Adrenal gland (tissue), 12 donors: ENCODE measurements around the gene DHX30. TPM values are rescaled to one million over a fixed set of nuclear protein-coding genes. Genes with fewer than 3 reads are reported as not detected.

Experiments
- DNase-seq, 7 donors: peaks; one replicate each; pipeline ENCODE4 v3.0.0-alpha.2; 2019 to 2020
- H3K27ac ChIP-seq, 5 donors: fragments of 200-600 bp; sonication (generic) in 4 of 5; 1 replicate in 3 of 5; 2 replicates in 2 of 5; pipeline versions ENCODE4 v1.5.1 to v1.8.0; 2016 to 2020; ENCODE audit warnings: mild to moderate bottlenecking in 1 of 5
- H3K27me3 ChIP-seq: fragments of 200-600 bp; 2 replicates; pipeline ENCODE4 v1.8.0; 2021
- H3K36me3 ChIP-seq, 2 donors: fragments of 200-600 bp; replicated peaks in 1 of 2; 1 replicate in 1 of 2; 2 replicates in 1 of 2; pipeline versions ENCODE4 v1.5.1 to v1.8.0; 2018 to 2022
- H3K4me1 ChIP-seq, 2 donors: fragments of 200-600 bp; replicated peaks in 1 of 2; 1 replicate in 1 of 2; 2 replicates in 1 of 2; pipeline versions ENCODE4 v1.5.1 to v1.8.0; 2018 to 2021
- H3K4me3 ChIP-seq, 4 donors: fragments of 200-600 bp; sonication (generic) in 3 of 4; one replicate each; pipeline ENCODE4 v1.5.1; 2016 to 2018
- H3K9me3 ChIP-seq, 3 donors: fragments of 200-600 bp; sonication (generic) in 1 of 3; replicated peaks in 1 of 3; 1 replicate in 2 of 3; 2 replicates in 1 of 3; pipeline versions ENCODE4 v1.5.1 to v1.8.0; 2016 to 2021
- CTCF ChIP-seq, 6 experiments: fragments of 450-650 bp in 4 of 6; fragments of 200-600 bp in 2 of 6; sonication (generic) in 1 of 6; IDR thresholded peaks; 1 replicate in 5 of 6; 2 replicates in 1 of 6; pipeline versions ENCODE4 v1.5.1 to v1.8.0; 2016 to 2021; ENCODE audit warnings: antibody characterized with exemption in 6 of 6, mild to moderate bottlenecking in 2 of 6, moderate library complexity in 1 of 6
- POLR2A ChIP-seq, 2 donors: fragments of 450-650 bp; IDR thresholded peaks; one replicate each; pipeline ENCODE4 v1.6.1; 2017; ENCODE audit warnings: antibody characterized with exemption in 2 of 2, mild to moderate bottlenecking in 2 of 2, moderate library complexity in 1 of 2
- WGBS, 4 donors: extraction: QIAGEN DNeasy Blood & Tissue Kit in 2 of 4; methylation state at CpG; one replicate each; pipeline versions ENCODE4 v1.1.5 to v1.1.7; 2013 to 2017; 5-methylcytosine and 5-hydroxymethylcytosine counted together
- intact Hi-C, 2 donors: fragments of 100-400 bp; cut with DNase I; formaldehyde crosslinking; loops; one replicate each; pipeline versions ENCODE4 v1.14.1 to v1.15.0; 2022 to 2023
- polyA plus RNA-seq, 3 donors: library from polyadenylated mRNA; stranded (reverse); fragments of 200-250 nt in 2 of 3; fragments of 350-450 nt in 1 of 3; fragmentation: Illumina TruSeq in 1 of 3; extraction: RNeasy Lipid Tissue Mini Kit (QIAGEN cat#74804) in 1 of 3; gene quantifications; one replicate each; pipeline ENCODE4 v1.2.3, GENCODE V29; 2013 to 2014
- total RNA-seq, 9 donors: library from RNA; depleted of rRNA in 4 of 9; stranded (reverse); fragments of >200 nt in 4 of 9; fragments of 120-200 nt in 1 of 9; fragmentation: NEBNext Ultra II Directional in 1 of 9; extraction: Animal tissue kit (Norgen Biotek cat#: 25700) in 1 of 9; gene quantifications; one replicate each; pipeline versions ENCODE4 v1.1.0 to v1.2.4, GENCODE V29; 2013 to 2023
- donor health status: healthy with polysubstance abuse.
- donor health status: Bipolar disorder and iron deficiency.
- donor health status: DM: yes; HTN: yes; CAD: no.
- donor health status: DM: no; HTN: no; CAD: no.
- donor health status: DM: no; HTN: no; CAD: no.
- donor health status: DM: yes; HTN: yes; CAD: no.

DHX30 gene
- total and polyA plus RNA-seq, 12 donors: 35.5 to 79.9 (median 62.2) TPM

- Histone ChIP-seq H3K9me3 (no peaks in the 10 kb centered on the region), H3K27ac (peak overlapping the region in 2 of 5 donors; percentile 11 to 71), H3K4me3 (no peak overlapping the region), H3K36me3 (no peaks in the 10 kb centered on the region), H3K4me1 (peaks cover 0 to 14% of the 10 kb centered on the region in 2 donors), H3K27me3 (no peaks in the 10 kb centered on the region)
- no peak for DNase-seq
- intact Hi-C loops: no loop called here
- TF ChIP-seq POLR2A (IDR thresholded peaks at IDR 0.05) (no peak), CTCF (IDR thresholded peaks at IDR 0.05) (no peak)
- WGBS, 4 donors: 59 to 66% (median 62%) methylated on average over 3 of the region's 3 CpGs
Measured at GRCh38 chr3:47890126-47890827, 87.3 kb downstream of the DHX30 start.

- no peak for TF ChIP-seq CTCF (IDR thresholded peaks at IDR 0.05)
- no peak for TF ChIP-seq POLR2A (IDR thresholded peaks at IDR 0.05)
- Histone ChIP-seq H3K27me3 (no peaks in the 10 kb centered on the region), H3K4me3 (no peak overlapping the region), H3K4me1 (peaks cover 0 to 14% of the 10 kb centered on the region in 2 donors), H3K27ac (peak overlapping the region in 2 of 5 donors; percentile 11 to 71), H3K36me3 (no peaks in the 10 kb centered on the region), H3K9me3 (no peaks in the 10 kb centered on the region)
- 68 to 73% (median 70%) methylated on average over 10 of the region's 10 CpGs for whole genome bisulfite sequencing, 4 donors
- peak in 5 of 7 donors; percentile 6 to 56 (median 20) for DNase-seq
- intact Hi-C loops: no loop called here
Measured at GRCh38 chr3:47890828-47891612, 88.1 kb downstream of the DHX30 start.

GRCh38 chr3:47891613-47892005, 88.7 kb downstream of the DHX30 start:
- DNase-seq: no peak
- 82 to 93% (median 90%) methylated on average over 2 to 3 of the region's 3 CpGs for WGBS, 4 donors
- TF ChIP-seq POLR2A (IDR thresholded peaks at IDR 0.05) (no peak), CTCF (IDR thresholded peaks at IDR 0.05) (no peak)
- Histone ChIP-seq H3K27ac (peak overlapping the region in 1 of 5 donors; percentile 57), H3K4me1 (peaks cover 0 to 14% of the 10 kb centered on the region in 2 donors), H3K4me3 (no peak overlapping the region), H3K9me3 (no peaks in the 10 kb centered on the region), H3K27me3 (no peaks in the 10 kb centered on the region), H3K36me3 (no peaks in the 10 kb centered on the region)
- intact Hi-C loops: no loop called here

- Histone ChIP-seq H3K36me3 (no peaks in the 10 kb centered on the region), H3K9me3 (no peaks in the 10 kb centered on the region), H3K4me1 (peaks cover 0 to 14% of the 10 kb centered on the region in 2 donors), H3K27ac (no peak overlapping the region), H3K4me3 (no peak overlapping the region), H3K27me3 (no peaks in the 10 kb centered on the region)
- no peak for TF ChIP-seq CTCF (IDR thresholded peaks at IDR 0.05)
- no peak for TF ChIP-seq POLR2A (IDR thresholded peaks at IDR 0.05)
- intact Hi-C loops: no loop called here
- WGBS, 4 donors: 88 to 94% (median 90%) methylated on average over 15 of the region's 15 CpGs
- no peak for DNase-seq
Measured at GRCh38 chr3:47892286-47893040, 89.5 kb downstream of the DHX30 start.
